Ureter (tissue), 1 donor: ENCODE measurements around the gene CCL4. TPM values are rescaled to one million over a fixed set of nuclear protein-coding genes. Genes with fewer than 3 reads are reported as not detected.
"Not testable (repeated sequence)": the region's sequence is repeated elsewhere in the genome, so short reads cannot be mapped to it uniquely, and the experiment has no call there.

Experiments used
- DNase-seq: peaks from one replicate; pipeline ENCODE4 v3.0.0-alpha.2; 2020; ENCODE audit warnings: low spot score
- total RNA-seq: library from RNA; stranded (reverse); gene quantifications from one replicate; pipeline ENCODE4 v1.2.4, GENCODE V29; 2023
- donor health status: DM: yes; HTN: yes; CAD: no.

CCL4 gene
- 6.1 TPM for total RNA-seq

DNA sequence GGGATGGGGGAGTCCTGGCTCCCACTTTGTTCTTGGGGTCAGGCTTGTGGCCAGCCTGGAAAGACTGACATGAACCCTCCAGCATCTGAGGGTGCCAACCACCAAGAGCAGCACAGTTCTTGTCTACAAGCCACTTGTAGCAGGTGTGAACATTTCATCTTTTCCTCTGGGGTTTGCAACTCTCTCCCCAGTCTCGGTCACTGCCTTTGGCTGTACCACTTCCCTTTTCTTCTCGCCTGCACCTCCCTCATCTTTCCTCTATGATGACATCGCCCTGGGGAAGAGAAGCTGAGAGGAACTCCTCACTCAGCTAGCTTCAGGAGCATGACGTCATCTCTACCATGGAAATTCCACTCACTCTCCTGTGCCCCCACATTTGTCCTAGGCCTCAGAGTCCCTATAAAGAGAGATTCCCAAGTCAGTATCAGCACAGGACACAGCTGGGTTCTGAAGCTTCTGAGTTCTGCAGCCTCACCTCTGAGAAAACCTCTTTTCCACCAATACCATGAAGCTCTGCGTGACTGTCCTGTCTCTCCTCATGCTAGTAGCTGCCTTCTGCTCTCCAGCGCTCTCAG lies at the start of gene CCL4:
Gene CCL4 (plus strand): TSS at position 427 of the 575 bp plus-strand sequence. CDS start 79 bp downstream, at position 506.
- DNase-seq = not testable (repeated sequence)

- no peak for DNase-seq
These were observed 48.5 kb upstream of the CCL4 start for GRCh38 chr17:36055171-36055570.

GRCh38 chr17:36055921-36056520 lies 47.6 kb upstream of the CCL4 start:
- no peak for DNase-seq

DNA sequence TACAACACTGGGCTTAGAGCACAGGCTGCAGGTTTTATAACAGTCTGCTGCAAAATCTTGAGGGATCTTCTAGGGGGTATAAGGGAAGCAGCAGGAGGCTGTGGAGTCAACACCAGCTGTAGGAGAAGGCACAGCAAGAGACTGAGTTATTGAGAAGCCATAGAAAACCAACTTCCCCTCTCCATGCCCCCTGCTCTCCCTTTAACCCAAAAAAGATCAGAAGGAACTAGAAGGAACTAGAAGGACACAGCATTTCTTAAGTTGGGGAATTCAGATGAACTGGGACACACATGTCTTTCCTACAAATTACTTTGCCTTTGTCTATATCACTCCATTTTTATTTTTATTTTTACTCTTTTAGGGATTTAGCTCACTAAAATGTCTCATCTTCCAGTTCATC lies 45.7 kb upstream of the CCL4 start:
- DNase-seq = no peak

- no peak for DNase-seq
These were observed 44.2 kb upstream of the CCL4 start for GRCh38 chr17:36059406-36059805.

GRCh38 chr17:36060816-36061215 lies 42.8 kb upstream of the CCL4 start:
- DNase-seq = no peak

GRCh38 chr17:36063786-36064541 lies 39.7 kb upstream of the CCL4 start, which contains the start of gene CCL18:
TSS of gene CCL18 (plus strand) at chr17:36064272. CDS start at chr17:36064343, 71 bp downstream.
- DNase-seq = no peak

- DNase-seq = no peak
These were observed 37.2 kb upstream of the CCL4 start for GRCh38 chr17:36066365-36066985.

- DNase-seq = no peak
These were observed 35.1 kb upstream of the CCL4 start for GRCh38 chr17:36068524-36068923.

DNA sequence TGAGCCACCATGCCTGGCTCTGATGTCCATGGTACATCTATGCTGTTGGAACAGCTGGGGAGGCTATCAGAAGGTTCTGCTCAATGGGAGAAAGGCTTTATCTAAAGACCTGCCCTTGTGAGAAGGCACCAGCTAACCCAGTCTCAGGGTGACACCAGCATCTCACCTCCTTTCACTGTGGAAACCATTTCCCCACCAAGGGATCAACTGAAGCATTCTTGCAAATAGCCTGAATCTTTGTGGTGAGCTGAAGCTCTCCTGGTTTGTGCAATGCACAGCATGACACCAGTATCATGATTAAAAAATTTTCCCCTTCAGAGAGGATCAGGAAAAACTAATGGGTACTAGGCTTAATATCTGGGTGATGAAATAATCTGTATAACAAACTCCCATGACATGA lies 34.5 kb upstream of the CCL4 start:
- DNase-seq = no peak

GRCh38 chr17:36070427-36070826 lies 33.2 kb upstream of the CCL4 start:
- no peak for DNase-seq

GRCh38 chr17:36071751-36072150 lies 31.9 kb upstream of the CCL4 start:
- no peak for DNase-seq

DNA sequence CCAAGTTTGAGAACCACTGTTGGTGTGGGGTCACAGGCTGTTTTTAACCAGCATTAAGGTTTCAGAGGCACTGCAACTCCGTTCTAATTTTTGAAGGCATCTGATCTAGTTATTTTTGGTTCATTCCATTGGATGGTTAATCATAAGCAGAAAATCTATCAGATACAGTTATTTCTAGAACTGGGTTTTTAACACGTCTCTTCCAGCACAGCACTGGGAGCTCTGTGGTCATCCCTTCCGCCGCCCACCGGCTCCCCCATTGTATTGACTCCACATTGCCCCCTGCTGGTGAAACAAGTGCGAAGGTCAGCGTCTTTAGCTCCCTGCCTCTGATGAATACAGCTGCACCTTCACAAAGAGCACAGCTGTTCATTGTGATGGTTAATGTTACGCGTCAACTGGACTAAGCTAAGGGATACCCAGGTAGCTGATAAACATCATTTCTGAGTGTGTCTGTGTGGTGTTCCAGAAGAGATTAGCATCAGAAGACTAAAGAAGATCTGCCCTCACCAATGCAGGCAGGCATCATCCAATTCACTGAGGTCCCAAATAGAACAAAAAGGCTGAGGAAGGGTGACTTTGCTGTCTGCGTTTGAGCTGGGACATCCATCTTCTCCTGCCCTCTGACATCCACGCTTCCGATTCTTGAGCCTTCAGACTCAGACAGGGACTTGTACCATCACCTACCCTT lies 31.1 kb upstream of the CCL4 start:
- peak; percentile 62 for DNase-seq

GRCh38 chr17:36074365-36074764 lies 29.3 kb upstream of the CCL4 start:
- no peak for DNase-seq

DNA sequence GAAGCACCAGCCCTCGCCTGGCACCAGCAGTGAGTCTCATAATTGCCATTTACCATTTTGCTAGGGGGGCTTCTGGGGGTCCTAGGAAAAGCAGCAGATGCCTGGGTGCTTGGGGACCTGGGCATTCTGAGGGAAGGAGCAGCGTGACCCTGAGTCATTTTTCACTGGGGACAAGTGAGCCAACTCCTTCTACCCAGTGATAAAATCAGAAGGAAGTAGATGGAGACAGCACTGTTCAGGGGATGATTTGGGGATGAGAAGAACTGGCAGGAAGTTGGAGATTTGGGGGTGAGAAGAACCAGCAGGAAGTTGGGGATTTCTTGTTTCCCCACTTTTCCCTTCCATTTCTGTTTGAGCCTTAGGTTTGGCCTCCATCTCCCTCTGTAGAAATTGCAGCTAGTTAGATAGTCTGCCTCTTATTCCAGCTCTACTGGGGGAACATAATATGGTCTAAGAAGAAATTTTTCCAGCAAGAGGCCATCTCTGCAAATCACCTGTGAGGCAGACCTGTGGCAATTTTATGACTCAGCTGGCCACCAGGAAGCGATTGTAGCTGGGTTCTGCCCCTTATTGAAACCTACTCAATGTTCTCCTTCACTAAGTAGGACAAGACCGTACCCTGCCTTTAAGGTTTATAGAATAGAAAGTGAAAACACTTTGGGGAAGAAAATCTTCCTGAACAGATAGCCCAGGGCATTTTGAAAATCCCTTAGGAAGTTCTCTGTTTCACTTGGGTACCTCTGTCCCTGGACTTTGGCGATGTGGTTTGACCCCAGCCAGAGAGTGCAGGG lies 21.8 kb upstream of the CCL4 start:
- DNase-seq = not testable (repeated sequence)

DNA sequence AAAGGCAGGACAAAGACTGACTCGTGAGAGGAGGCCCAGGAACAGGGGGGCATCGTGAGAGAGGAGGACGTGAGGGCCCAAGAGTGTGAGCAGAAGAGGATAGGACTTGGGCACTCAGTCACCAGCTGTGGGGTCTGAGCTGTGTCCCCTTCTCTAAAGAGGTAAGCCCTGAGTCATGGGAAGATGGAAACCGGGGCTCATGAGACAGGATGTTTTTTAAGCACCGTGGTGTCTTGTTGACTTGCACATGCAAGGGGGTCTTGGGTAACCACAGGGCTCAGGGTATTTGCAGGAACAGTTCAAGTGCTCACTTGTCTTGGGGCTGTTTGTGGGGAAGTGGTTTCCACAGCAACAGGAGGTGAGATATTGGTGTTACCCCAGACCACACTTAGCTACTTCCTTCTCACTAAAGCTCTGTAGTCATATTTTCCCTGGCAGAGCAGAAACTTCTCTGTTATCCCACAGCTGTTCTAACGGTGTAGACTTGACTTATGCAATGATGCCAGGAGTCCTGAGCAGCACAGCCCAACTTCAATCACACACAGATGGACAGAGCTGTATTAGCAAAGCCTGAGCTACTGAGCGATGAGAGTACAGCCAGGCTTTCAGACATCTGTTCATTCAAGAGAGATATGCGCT lies 21.0 kb upstream of the CCL4 start:
- not testable (repeated sequence) for DNase-seq

DNA sequence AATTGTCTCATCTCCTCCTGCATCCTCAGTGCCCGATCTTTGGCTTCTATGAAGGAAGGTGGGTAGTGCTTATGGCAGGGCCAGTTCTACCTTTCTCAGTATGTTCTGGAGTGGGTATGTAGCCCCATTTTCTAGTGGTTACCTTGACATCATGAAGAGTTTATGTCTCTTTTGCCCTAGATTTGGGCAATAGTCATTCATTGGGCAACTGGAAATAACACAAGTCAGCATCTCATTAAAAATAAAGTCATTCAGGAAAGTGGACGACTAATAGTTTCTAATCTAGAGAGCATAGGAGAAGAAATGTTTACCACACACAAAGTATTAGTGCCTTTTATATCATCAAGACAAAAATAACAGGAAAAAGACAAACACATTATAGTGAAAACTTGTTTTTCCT lies 19.9 kb upstream of the CCL4 start:
- DNase-seq = not testable (repeated sequence)

GRCh38 chr17:36085765-36086164 lies 17.9 kb upstream of the CCL4 start:
- DNase-seq = no peak

- no peak for DNase-seq
These were observed 16.8 kb upstream of the CCL4 start for GRCh38 chr17:36086791-36087190.

GRCh38 chr17:36087471-36087870 lies 16.2 kb upstream of the CCL4 start:
- DNase-seq = not testable (repeated sequence)
